Measurements from ENCODE around the gene OTUD7B.

OTUD7B gene

DNA sequence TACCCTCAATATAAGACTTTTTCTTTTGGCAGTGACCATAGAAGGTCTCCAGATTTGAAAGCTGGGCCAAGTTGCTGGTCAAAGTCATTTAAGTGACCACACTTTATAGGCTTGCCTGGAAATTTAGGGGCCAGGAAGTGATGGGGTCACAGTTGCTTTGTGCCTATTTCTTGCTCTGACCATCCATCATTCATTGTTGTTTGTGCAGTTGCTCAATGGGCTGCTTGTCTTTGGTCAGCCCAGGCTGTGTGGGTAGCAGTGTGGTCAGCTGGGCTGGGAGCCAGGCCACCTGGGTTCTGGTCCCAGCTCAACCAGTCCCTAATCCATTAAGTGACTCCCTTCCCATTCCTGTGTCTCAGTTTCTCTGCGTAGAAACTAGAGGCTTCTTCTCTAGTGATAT lies 2.1 kb upstream of the OTUD7B start:
- no peak overlapping the region for H3K27ac ChIP-seq
- intact Hi-C loops (cut with DNase I; ENCODE audit: low total_unique reads), result no loop called here
- no peak overlapping the region for H3K4me3 ChIP-seq
- no peaks in the 10 kb centered on the region for H3K27me3 ChIP-seq
- H3K9me3 ChIP-seq, result no peaks in the 10 kb centered on the region
- no peaks in the 10 kb centered on the region for H3K36me3 ChIP-seq
- no peak for TF ChIP-seq CTCF (IDR thresholded peaks at IDR 0.05)
- DNase-seq, result no peak
- H3K4me1 ChIP-seq, result peaks cover 0 to 29% (median 17%) of the 10 kb centered on the region in 4 donors

DNA sequence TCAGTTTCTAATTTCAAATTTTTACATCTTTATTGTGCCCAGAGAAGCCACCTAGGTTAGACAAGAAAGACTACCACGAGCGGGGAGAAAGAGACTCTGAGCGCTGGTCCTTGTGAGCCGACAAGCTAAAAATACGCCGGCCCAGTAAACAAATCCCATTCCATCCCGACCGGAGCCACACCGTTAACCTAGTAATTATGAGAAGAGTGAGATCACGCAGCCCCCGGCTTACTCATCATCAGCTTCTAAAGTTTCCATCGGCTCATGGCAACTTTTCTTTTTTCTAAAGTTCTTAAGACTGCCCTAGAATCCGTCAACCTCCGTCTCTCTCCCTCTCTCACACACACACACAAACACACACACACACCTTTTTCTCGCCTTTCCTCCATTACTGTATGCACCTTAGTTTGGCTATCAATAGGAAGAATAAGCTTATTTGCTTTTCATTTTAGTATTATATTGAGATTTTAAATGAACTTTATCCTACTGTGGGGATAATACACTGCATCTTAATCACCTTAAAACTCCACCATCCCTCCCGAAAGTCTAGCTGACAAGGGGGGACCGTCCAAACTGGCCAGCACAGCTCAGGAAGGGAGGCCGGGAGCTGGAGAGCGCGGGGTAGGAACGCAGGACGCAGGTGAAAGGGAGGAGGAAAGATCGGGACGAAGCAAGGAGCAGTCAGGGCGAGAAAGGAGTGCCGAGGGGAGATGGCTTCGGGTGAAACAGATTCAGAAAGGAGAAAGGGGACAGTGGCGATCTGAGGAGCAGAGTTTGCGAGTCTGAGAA lies 728 bp downstream of the OTUD7B start:
- TF ChIP-seq CTCF (IDR thresholded peaks at IDR 0.05), result no peak
- H3K36me3 ChIP-seq, result peaks cover 0 to 5% (median 3%) of the 10 kb centered on the region in 3 donors
- H3K4me3 ChIP-seq, result peak overlapping the region; percentile 82 to 97
- intact Hi-C loops (cut with DNase I; ENCODE audit: low total_unique reads), result no loop called here
- no peaks in the 10 kb centered on the region for H3K27me3 ChIP-seq
- peak overlapping the region; percentile 96 to 98 for H3K27ac ChIP-seq
- DNase-seq, result peak; percentile 71 to 74
- no peaks in the 10 kb centered on the region for H3K9me3 ChIP-seq
- H3K4me1 ChIP-seq, result peaks cover 0 to 49% (median 27%) of the 10 kb centered on the region in 4 donors

DNA sequence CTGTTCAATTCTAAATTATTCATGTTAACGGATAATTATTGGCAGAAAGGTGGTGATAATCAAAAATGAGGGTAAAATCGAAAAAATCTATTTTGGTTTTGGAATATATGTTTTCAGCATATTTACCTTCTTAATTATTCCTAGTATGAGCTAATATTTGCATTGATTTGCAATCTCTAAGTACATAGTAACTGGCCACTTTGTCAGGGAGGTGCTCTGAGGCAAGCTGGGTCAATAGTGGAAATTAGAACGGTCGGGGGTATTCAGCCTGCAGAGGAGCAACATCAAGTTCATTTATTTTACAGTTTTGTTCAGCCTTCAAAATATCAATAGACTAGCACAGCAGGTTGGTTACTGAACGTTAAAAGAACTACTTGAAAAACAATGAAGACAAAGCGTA lies 1.8 kb downstream of the OTUD7B start:
- H3K36me3 ChIP-seq, result peaks cover 0 to 13% (median 5%) of the 10 kb centered on the region in 3 donors
- no peak for TF ChIP-seq CTCF (IDR thresholded peaks at IDR 0.05)
- no peaks in the 10 kb centered on the region for H3K9me3 ChIP-seq
- H3K4me3 ChIP-seq, result peak overlapping the region; percentile 82 to 97
- no peak for DNase-seq
- peak overlapping the region; percentile 96 to 98 for H3K27ac ChIP-seq
- H3K27me3 ChIP-seq, result no peaks in the 10 kb centered on the region
- intact Hi-C loops (cut with DNase I; ENCODE audit: low total_unique reads), result no loop called here
- H3K4me1 ChIP-seq, result peaks cover 0 to 54% (median 32%) of the 10 kb centered on the region in 4 donors

DNA sequence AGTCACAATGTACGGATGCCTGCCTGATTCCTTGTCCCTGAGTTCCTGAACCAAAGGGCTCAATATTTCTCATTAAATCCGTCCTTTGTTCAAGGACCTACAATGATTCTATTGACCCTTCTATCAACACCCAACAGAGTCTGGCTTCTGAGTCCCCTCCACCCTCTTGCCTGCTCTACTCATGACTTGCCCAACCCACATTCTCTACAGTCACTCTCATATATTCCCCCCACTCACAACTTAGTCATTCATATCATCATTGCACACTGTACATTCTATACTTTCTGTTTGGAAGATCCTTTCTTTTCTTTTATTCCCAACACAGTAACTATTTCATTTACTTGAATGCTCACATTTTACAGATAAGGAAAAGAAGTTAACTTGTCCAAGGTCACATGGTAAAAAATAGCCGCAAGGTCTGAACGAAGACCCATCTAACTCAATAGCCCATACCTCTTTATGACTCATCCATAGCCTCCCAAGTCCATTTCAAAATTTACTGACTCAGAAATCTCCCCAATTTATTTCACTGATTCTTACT lies 3.6 kb downstream of the OTUD7B start:
- peaks cover 0 to 66% (median 34%) of the 10 kb centered on the region in 4 donors for H3K4me1 ChIP-seq
- no peak for TF ChIP-seq CTCF (IDR thresholded peaks at IDR 0.05)
- intact Hi-C loops (cut with DNase I; ENCODE audit: low total_unique reads), result no loop called here
- H3K4me3 ChIP-seq, result no peak overlapping the region
- no peaks in the 10 kb centered on the region for H3K27me3 ChIP-seq
- H3K36me3 ChIP-seq, result peaks cover 0 to 19% (median 9%) of the 10 kb centered on the region in 3 donors
- no peak for DNase-seq
- no peak overlapping the region for H3K27ac ChIP-seq
- H3K9me3 ChIP-seq, result no peaks in the 10 kb centered on the region

DNA sequence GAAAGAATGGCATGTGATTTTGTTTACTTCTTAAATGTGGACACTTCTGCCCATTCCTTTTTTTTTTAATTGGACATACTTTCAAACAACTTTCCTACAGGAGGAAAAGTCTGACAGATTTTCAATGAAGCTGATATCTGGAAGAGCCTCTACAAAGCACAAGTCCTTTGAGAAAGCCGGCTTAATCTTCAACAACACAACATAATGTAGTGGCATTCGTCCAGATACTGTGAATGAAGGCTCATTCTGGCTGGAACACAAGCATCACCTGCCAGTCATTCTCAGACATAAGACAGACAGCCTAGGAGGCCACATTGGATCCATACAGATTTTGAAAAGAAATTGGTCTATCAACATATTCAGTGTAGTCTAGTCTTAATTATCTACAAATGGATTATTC lies 4.9 kb downstream of the OTUD7B start:
- DNase-seq, result no peak
- no peak overlapping the region for H3K4me3 ChIP-seq
- H3K4me1 ChIP-seq, result peaks cover 0 to 75% (median 43%) of the 10 kb centered on the region in 4 donors
- no peaks in the 10 kb centered on the region for H3K27me3 ChIP-seq
- no peaks in the 10 kb centered on the region for H3K9me3 ChIP-seq
- TF ChIP-seq CTCF (IDR thresholded peaks at IDR 0.05), result no peak
- intact Hi-C loops (cut with DNase I; ENCODE audit: low total_unique reads), result no loop called here
- H3K27ac ChIP-seq, result no peak overlapping the region
- peaks cover 0 to 19% (median 9%) of the 10 kb centered on the region in 3 donors for H3K36me3 ChIP-seq

All from tibial artery (tissue), 4 donors.